SK-N-SH (cell line): Measurements from ENCODE around the gene AHRR. TPM values are rescaled to one million over a fixed set of nuclear protein-coding genes. Genes with fewer than 3 reads are reported as not detected.
A peak's percentile ranks its signal among the peaks of the same experiment; 100 is the strongest.

Source experiments
- CTCF ChIA-PET: fragments of 300-600, 350-600 bp; formaldehyde crosslinking; extraction: SDS; loops from one replicate; lab custom pipeline; 2021; lab: Yijun Ruan, JAX
- POLR2A ChIA-PET: fragments of 350-600 bp; sonication (Branson Sonifier 250); formaldehyde crosslinking; extraction: SDS; loops from one replicate; lab custom pipeline; 2020; ENCODE audit warnings: antibody characterized with exemption, inconsistent platforms; lab: Yijun Ruan, JAX
- DNase-seq: peaks from one replicate; pipeline ENCODE4 v3.0.0; 2012
- H2AFZ ChIP-seq: fragments of 200-600 bp; sonication (generic); 2 replicates; pipeline ENCODE4 v1.8.1; 2016; ENCODE audit warnings: antibody characterized with exemption, mild to moderate bottlenecking, low read depth
- H3F3A ChIP-seq: fragments of 200-600 bp; sonication (generic); replicated peaks from 2 replicates; pipeline ENCODE3; 2016; ENCODE audit warnings: antibody characterized with exemption, mild to moderate bottlenecking; ENCODE audit not compliant: insufficient read depth
- H3K27ac ChIP-seq, 2 experiments: fragments of 200-500 bp in 1 of 2; fragments of 200-600 bp in 1 of 2; sonication (Bioruptor generic) in 1 of 2; sonication (generic), shearing (Covaris generic) in 1 of 2; 2 replicates each; pipeline versions ENCODE4 v1.5.1 to v1.6.1; 2014 to 2016; ENCODE audit warnings: low read depth in 2 of 2, inconsistent platforms in 1 of 2, low read length in 1 of 2, mild to moderate bottlenecking in 1 of 2, mixed read lengths in 1 of 2
- H3K27me3 ChIP-seq: fragments of 200-600 bp; sonication (generic), shearing (Covaris generic); 2 replicates; pipeline ENCODE4 v1.6.1; 2016; ENCODE audit warnings: mixed run types; ENCODE audit not compliant: insufficient read depth
- H3K36me3 ChIP-seq, 2 experiments: fragments of 200-500 bp in 1 of 2; fragments of 200-600 bp in 1 of 2; sonication (Bioruptor generic) in 1 of 2; sonication (generic) in 1 of 2; replicated peaks in 1 of 2; 2 replicates each; pipeline versions ENCODE3 to v1.5.1; 2014 to 2016; ENCODE audit warnings: low read length in 1 of 2, mild to moderate bottlenecking in 1 of 2; ENCODE audit not compliant: insufficient read depth in 2 of 2, control insufficient read depth in 1 of 2
- H3K4me1 ChIP-seq, 2 experiments: fragments of 200-500 bp in 1 of 2; fragments of 200-600 bp in 1 of 2; sonication (Bioruptor generic) in 1 of 2; sonication (generic), shearing (Covaris generic) in 1 of 2; 2 replicates each; pipeline versions ENCODE4 v1.5.1 to v1.6.1; 2014 to 2016; ENCODE audit warnings: low read depth in 1 of 2, low read length in 1 of 2, mixed run types in 1 of 2; ENCODE audit not compliant: insufficient read depth in 2 of 2, control insufficient read depth in 1 of 2
- H3K4me2 ChIP-seq: fragments of 200-600 bp; sonication (generic), shearing (Covaris generic); 2 replicates; pipeline ENCODE4 v1.6.1; 2017; ENCODE audit warnings: mixed run types
- H3K4me3 ChIP-seq, 2 experiments: fragments of 200-500 bp in 1 of 2; fragments of 200-600 bp in 1 of 2; sonication (Bioruptor generic) in 1 of 2; sonication (generic), shearing (Covaris generic) in 1 of 2; 2 replicates each; pipeline versions ENCODE4 v1.5.1 to v1.8.1; 2014 to 2016; ENCODE audit warnings: low read depth in 2 of 2, inconsistent platforms in 1 of 2, low read length in 1 of 2, mild to moderate bottlenecking in 1 of 2, mixed read lengths in 1 of 2, moderate library complexity in 1 of 2
- H3K79me2 ChIP-seq: fragments of 200-600 bp; sonication (generic); 2 replicates; pipeline ENCODE4 v1.8.1; 2017; ENCODE audit warnings: mild to moderate bottlenecking; ENCODE audit not compliant: insufficient read depth
- H3K9ac ChIP-seq: fragments of 200-600 bp; sonication (generic); 2 replicates; pipeline ENCODE4 v1.6.1; 2017; ENCODE audit warnings: mixed run types
- H3K9me2 ChIP-seq: fragments of 200-600 bp; sonication (generic); 2 replicates; pipeline ENCODE4 v1.6.1; 2017; ENCODE audit warnings: mixed run types
- H3K9me3 ChIP-seq: fragments of 200-600 bp; sonication (generic); 2 replicates; pipeline ENCODE4 v1.6.1; 2017; ENCODE audit warnings: mixed run types, mild to moderate bottlenecking, moderate library complexity
- H4K20me1 ChIP-seq: fragments of 200-600 bp; sonication (generic); 2 replicates; pipeline ENCODE4 v1.6.1; 2017; ENCODE audit warnings: mild to moderate bottlenecking, mixed run types; ENCODE audit not compliant: insufficient read depth
- EZH2phosphoT487 ChIP-seq: fragments of 200-600 bp; sonication (generic); IDR thresholded peaks from 2 replicates; pipeline ENCODE4 v1.6.1; 2017; ENCODE audit warnings: low read depth, mixed run types, mild to moderate bottlenecking, antibody characterized with exemption, moderate library complexity, borderline replicate concordance
- FOSL2 ChIP-seq: IDR thresholded peaks from 2 replicates; pipeline ENCODE4 v1.4.0; 2012; ENCODE audit warnings: low read depth, mild to moderate bottlenecking, moderate library complexity, borderline replicate concordance
- GABPA ChIP-seq: IDR thresholded peaks from 2 replicates; pipeline ENCODE4 v1.4.0; 2012; ENCODE audit warnings: low read depth, mild to moderate bottlenecking
- MXI1 ChIP-seq: IDR thresholded peaks from 2 replicates; pipeline ENCODE4 v1.6.1; 2012; ENCODE audit warnings: mild to moderate bottlenecking, low read depth, low read length, improper control_type of control experiment
- RFX5 ChIP-seq: IDR thresholded peaks from 2 replicates; pipeline ENCODE4 v1.6.1; 2012; ENCODE audit warnings: mild to moderate bottlenecking, improper control_type of control experiment, low read length
- SIN3A ChIP-seq: IDR thresholded peaks from 2 replicates; pipeline ENCODE4 v1.6.1; 2012; ENCODE audit warnings: low read depth, mild to moderate bottlenecking, low read length, moderate library complexity, borderline replicate concordance
- SMC3 ChIP-seq: IDR thresholded peaks from 2 replicates; pipeline ENCODE4 v1.6.1; 2012; ENCODE audit warnings: low read depth, low read length, improper control_type of control experiment
- TAF1 ChIP-seq: IDR thresholded peaks from 2 replicates; pipeline ENCODE4 v1.6.1; 2012; ENCODE audit warnings: low read depth, mild to moderate bottlenecking, low read length, moderate library complexity, borderline replicate concordance
- TCF12 ChIP-seq: IDR thresholded peaks from 2 replicates; pipeline ENCODE4 v1.4.0; 2012
- WGBS: methylation state at CpG from one replicate; pipeline ENCODE4 v1.1.6; 2017; ENCODE audit warnings: low lambda C conversion rate; 5-methylcytosine and 5-hydroxymethylcytosine counted together
- polyA plus RNA-seq, 3 experiments: library from polyadenylated mRNA; depleted of rRNA; stranded (reverse); fragments of >200 nt; gene quantifications; 2 replicates each; pipeline ENCODE4 v1.2.3, GENCODE V29; 2012
- TF ChIP-seq, protein P1 (sequence below): IDR thresholded peaks from 2 replicates; pipeline ENCODE4; 2012
- TF ChIP-seq, protein P2 (sequence below): fragments of 150-350 bp; IDR thresholded peaks from 2 replicates; pipeline ENCODE4 v1.6.1; 2017; ENCODE audit warnings: antibody characterized with exemption, low read length, low read depth, borderline replicate concordance
- TF ChIP-seq, protein P3 (sequence below): fragments of 200-600 bp; sonication (generic); IDR thresholded peaks from 2 replicates; pipeline ENCODE4 v1.6.1; 2017; ENCODE audit warnings: antibody characterized with exemption, mild to moderate bottlenecking, moderate library complexity
- TF ChIP-seq, protein P4 (sequence below): IDR thresholded peaks from 2 replicates; pipeline ENCODE4 v1.4.0; 2012; ENCODE audit warnings: low read depth, borderline replicate concordance
- TF ChIP-seq, protein P5 (sequence below): IDR thresholded peaks from 2 replicates; pipeline ENCODE4 v1.4.0; 2012; ENCODE audit warnings: low read depth
- TF ChIP-seq, protein P6 (sequence below): fragments of 150-350 bp; IDR thresholded peaks from 2 replicates; pipeline ENCODE4 v1.6.1; 2016; ENCODE audit warnings: mild to moderate bottlenecking, low read depth, low read length

AHRR gene
- polyA plus RNA-seq, 1 of the 3 experiments (the other 2 are of a cell fraction): 0.71 TPM

DNA sequence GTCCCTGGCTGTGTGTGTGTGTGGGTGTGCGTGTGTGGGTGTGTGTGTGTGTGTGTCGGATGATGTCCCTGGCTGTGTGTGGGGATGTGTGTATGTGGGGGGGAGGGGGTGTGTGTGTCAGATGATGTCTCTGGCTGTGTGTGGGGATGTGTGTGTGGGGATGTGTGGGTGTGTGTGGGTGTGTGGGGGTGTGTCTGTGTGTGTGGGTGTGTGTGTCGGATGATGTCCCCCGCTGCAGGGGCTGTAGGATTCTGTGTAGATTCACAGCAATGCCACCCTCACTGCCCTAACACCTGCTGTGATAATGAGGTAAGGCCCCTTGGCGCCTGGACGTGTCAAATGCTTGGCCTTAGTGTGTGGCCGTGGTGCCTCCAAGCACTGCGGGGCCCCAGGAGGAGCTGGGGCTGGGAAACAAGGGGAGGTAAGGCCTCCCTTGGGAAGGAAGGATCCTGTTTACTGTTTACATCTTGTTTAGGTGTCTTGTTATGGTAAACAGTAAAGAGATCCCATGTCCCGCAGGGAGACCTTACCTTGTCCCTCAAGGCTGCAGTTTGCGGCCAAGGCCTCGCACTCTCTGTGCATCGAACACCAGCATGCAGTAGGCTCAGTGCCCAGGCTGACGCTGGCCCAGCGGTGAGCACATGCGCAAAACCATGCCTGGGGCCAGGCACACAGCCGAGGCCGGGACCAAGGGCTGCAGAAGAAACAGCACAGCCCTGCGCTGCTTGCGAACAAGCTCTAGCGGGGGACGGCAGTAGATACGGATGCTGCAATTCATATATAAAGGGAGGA, 24.1 kb downstream of the AHRR start:
- 91% methylated on average over 17 of the region's 22 CpGs for WGBS
- H3K4me3 ChIP-seq: no peak overlapping the region
- no peaks in the 10 kb centered on the region for H3K79me2 ChIP-seq
- H3K27me3 ChIP-seq: no peaks in the 10 kb centered on the region
- H4K20me1 ChIP-seq: no peaks in the 10 kb centered on the region
- H3K9me3 ChIP-seq: no peaks in the 10 kb centered on the region
- no peaks in the 10 kb centered on the region for H3K9me2 ChIP-seq
- DNase-seq: peak; percentile 45
- ChIA-PET CTCF (interaction anchor here (0.8 to 1.0 kb wide), 2 partner anchors 16 to 28 kb away, joined by 3 read pairs; no protein-coding TSS in a partner anchor), POLR2A (no interaction called here)
- no peak overlapping the region for H3K27ac ChIP-seq
- no peak overlapping the region for H3K4me2 ChIP-seq
- H3K9ac ChIP-seq: no peak overlapping the region
- no peaks in the 10 kb centered on the region for H3F3A ChIP-seq
- no peak for TF ChIP-seq RFX5
- TF ChIP-seq EZH2phosphoT487: no peak
- no peak for TF ChIP-seq TCF12
- no peak for TF ChIP-seq SIN3A
- TF ChIP-seq, protein P1, sequence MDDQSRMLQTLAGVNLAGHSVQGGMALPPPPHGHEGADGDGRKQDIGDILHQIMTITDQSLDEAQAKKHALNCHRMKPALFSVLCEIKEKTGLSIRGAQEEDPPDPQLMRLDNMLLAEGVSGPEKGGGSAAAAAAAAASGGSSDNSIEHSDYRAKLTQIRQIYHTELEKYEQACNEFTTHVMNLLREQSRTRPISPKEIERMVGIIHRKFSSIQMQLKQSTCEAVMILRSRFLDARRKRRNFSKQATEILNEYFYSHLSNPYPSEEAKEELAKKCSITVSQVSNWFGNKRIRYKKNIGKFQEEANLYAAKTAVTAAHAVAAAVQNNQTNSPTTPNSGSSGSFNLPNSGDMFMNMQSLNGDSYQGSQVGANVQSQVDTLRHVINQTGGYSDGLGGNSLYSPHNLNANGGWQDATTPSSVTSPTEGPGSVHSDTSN: no peak
- TF ChIP-seq, protein P2, sequence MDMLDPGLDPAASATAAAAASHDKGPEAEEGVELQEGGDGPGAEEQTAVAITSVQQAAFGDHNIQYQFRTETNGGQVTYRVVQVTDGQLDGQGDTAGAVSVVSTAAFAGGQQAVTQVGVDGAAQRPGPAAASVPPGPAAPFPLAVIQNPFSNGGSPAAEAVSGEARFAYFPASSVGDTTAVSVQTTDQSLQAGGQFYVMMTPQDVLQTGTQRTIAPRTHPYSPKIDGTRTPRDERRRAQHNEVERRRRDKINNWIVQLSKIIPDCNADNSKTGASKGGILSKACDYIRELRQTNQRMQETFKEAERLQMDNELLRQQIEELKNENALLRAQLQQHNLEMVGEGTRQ: no peak
- TF ChIP-seq GABPA: no peak
- TF ChIP-seq, protein P3, sequence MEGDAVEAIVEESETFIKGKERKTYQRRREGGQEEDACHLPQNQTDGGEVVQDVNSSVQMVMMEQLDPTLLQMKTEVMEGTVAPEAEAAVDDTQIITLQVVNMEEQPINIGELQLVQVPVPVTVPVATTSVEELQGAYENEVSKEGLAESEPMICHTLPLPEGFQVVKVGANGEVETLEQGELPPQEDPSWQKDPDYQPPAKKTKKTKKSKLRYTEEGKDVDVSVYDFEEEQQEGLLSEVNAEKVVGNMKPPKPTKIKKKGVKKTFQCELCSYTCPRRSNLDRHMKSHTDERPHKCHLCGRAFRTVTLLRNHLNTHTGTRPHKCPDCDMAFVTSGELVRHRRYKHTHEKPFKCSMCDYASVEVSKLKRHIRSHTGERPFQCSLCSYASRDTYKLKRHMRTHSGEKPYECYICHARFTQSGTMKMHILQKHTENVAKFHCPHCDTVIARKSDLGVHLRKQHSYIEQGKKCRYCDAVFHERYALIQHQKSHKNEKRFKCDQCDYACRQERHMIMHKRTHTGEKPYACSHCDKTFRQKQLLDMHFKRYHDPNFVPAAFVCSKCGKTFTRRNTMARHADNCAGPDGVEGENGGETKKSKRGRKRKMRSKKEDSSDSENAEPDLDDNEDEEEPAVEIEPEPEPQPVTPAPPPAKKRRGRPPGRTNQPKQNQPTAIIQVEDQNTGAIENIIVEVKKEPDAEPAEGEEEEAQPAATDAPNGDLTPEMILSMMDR: no peak
- TF ChIP-seq, protein P4, sequence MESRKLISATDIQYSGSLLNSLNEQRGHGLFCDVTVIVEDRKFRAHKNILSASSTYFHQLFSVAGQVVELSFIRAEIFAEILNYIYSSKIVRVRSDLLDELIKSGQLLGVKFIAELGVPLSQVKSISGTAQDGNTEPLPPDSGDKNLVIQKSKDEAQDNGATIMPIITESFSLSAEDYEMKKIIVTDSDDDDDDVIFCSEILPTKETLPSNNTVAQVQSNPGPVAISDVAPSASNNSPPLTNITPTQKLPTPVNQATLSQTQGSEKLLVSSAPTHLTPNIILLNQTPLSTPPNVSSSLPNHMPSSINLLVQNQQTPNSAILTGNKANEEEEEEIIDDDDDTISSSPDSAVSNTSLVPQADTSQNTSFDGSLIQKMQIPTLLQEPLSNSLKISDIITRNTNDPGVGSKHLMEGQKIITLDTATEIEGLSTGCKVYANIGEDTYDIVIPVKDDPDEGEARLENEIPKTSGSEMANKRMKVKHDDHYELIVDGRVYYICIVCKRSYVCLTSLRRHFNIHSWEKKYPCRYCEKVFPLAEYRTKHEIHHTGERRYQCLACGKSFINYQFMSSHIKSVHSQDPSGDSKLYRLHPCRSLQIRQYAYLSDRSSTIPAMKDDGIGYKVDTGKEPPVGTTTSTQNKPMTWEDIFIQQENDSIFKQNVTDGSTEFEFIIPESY: no peak
- TF ChIP-seq, protein P5, sequence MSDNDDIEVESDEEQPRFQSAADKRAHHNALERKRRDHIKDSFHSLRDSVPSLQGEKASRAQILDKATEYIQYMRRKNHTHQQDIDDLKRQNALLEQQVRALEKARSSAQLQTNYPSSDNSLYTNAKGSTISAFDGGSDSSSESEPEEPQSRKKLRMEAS: no peak
- no peak for TF ChIP-seq SMC3
- TF ChIP-seq TAF1: no peak
- TF ChIP-seq, protein P6, sequence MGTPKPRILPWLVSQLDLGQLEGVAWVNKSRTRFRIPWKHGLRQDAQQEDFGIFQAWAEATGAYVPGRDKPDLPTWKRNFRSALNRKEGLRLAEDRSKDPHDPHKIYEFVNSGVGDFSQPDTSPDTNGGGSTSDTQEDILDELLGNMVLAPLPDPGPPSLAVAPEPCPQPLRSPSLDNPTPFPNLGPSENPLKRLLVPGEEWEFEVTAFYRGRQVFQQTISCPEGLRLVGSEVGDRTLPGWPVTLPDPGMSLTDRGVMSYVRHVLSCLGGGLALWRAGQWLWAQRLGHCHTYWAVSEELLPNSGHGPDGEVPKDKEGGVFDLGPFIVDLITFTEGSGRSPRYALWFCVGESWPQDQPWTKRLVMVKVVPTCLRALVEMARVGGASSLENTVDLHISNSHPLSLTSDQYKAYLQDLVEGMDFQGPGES: no peak
- TF ChIP-seq FOSL2: no peak
- no peak for TF ChIP-seq MXI1
- H3K36me3 ChIP-seq: no peaks in the 10 kb centered on the region
- H3K4me1 ChIP-seq: no peaks in the 10 kb centered on the region; a peak in 1 of 4 replicates
- no peak overlapping the region for H2AFZ ChIP-seq
